Fibroblast of lung (primary cell): Measurements from ENCODE around the gene CUL2. TPM values are rescaled to one million over a fixed set of nuclear protein-coding genes. Genes with fewer than 3 reads are reported as not detected.

Source experiments
- DNase-seq, 2 donors: peaks; one replicate each; pipeline versions ENCODE4 v3.0.0 to v3.0.0-alpha.2; 2010; ENCODE audit warnings: low read depth in 2 of 2
- H2AFZ ChIP-seq: 2 replicates; pipeline ENCODE4 v1.5.1; 2012; ENCODE audit warnings: low read length, control low read depth, inconsistent platforms
- H3K27ac ChIP-seq: 2 replicates; pipeline ENCODE4 v1.5.1; 2011; ENCODE audit warnings: low read length, control low read depth; ENCODE audit not compliant: insufficient read depth
- H3K27me3 ChIP-seq: 2 replicates; pipeline ENCODE4 v1.5.1; 2011; ENCODE audit warnings: mild to moderate bottlenecking, low read length; ENCODE audit not compliant: control insufficient read depth, insufficient read depth
- H3K36me3 ChIP-seq: 2 replicates; pipeline ENCODE4 v1.5.1; 2011; ENCODE audit warnings: low read length; ENCODE audit not compliant: control insufficient read depth, insufficient read depth
- H3K4me1 ChIP-seq: 2 replicates; pipeline ENCODE4 v1.5.1; 2011; ENCODE audit warnings: low read length; ENCODE audit not compliant: control insufficient read depth, insufficient read depth; ENCODE audit errors: extremely low read depth
- H3K4me2 ChIP-seq: 2 replicates; pipeline ENCODE4 v1.5.1; 2011; ENCODE audit warnings: low read length, control low read depth; ENCODE audit not compliant: insufficient read depth; ENCODE audit errors: extremely low read depth
- H3K4me3 ChIP-seq, 4 experiments: fragments of 200-600 bp in 1 of 4; sonication (generic) in 1 of 4; replicated peaks in 1 of 4; 2 replicates each; pipeline ENCODE4 v1.5.1; 2011 to 2016; ENCODE audit warnings: low read length in 4 of 4, low read depth in 3 of 4, mild to moderate bottlenecking in 3 of 4, control low read depth in 2 of 4, inconsistent platforms in 1 of 4, mixed read lengths in 1 of 4; ENCODE audit not compliant: insufficient read depth in 1 of 4; ENCODE audit errors: control extremely low read depth in 1 of 4
- H3K79me2 ChIP-seq: 2 replicates; pipeline ENCODE4 v1.5.1; 2012; ENCODE audit warnings: mild to moderate bottlenecking, low read length, inconsistent platforms; ENCODE audit not compliant: control insufficient read depth, insufficient read depth
- H3K9ac ChIP-seq: 2 replicates; pipeline ENCODE4 v1.5.1; 2011; ENCODE audit warnings: mild to moderate bottlenecking, low read length, control low read depth; ENCODE audit not compliant: insufficient read depth
- H3K9me3 ChIP-seq: 2 replicates; pipeline ENCODE4 v1.5.1; 2012; ENCODE audit warnings: low read depth, low read length; ENCODE audit not compliant: control insufficient read depth, insufficient read depth
- H4K20me1 ChIP-seq: 2 replicates; pipeline ENCODE4 v1.5.1; 2011; ENCODE audit warnings: low read length; ENCODE audit not compliant: control insufficient read depth, insufficient read depth; ENCODE audit errors: extremely low read depth
- EZH2 ChIP-seq: IDR thresholded peaks from 2 replicates; pipeline ENCODE4 v1.5.1; 2012; ENCODE audit warnings: low read length, control low read depth, mild to moderate bottlenecking; ENCODE audit errors: missing control alignments
- polyA plus RNA-seq, 2 donors: library from polyadenylated mRNA; depleted of rRNA in 1 of 2; stranded (reverse) in 1 of 2; unstranded in 1 of 2; fragments of >200 nt; gene quantifications; 2 replicates each; pipeline ENCODE4 v1.2.1, GENCODE V29; 2011 to 2012; ENCODE audit warnings: missing spikeins in 1 of 2
- total RNA-seq: library from RNA; depleted of rRNA; stranded (reverse); fragments of >200 nt; gene quantifications from 2 replicates; pipeline ENCODE4 v1.2.1, GENCODE V29; 2014
- TF ChIP-seq, protein P1 (sequence below), 2 donors: IDR thresholded peaks in 1 of 2; conservative IDR thresholded peaks in 1 of 2; 1 replicate in 1 of 2; 2 replicates in 1 of 2; pipeline ENCODE4 v1.5.1; 2011 to 2012; ENCODE audit warnings: low read length in 2 of 2, control low read depth in 1 of 2, inconsistent platforms in 1 of 2, low read depth in 1 of 2, mild to moderate bottlenecking in 1 of 2

CUL2 gene
- total and polyA plus RNA-seq, 2 donors (not counting 1 experiment from before 2014, with no cell fraction given): 22.8 to 36.0 TPM

GRCh38 chr10:34964166-34964800 is 125.9 kb downstream of the CUL2 start:
- DNase-seq: no peak
- H4K20me1 ChIP-seq: no peaks in the 10 kb centered on the region
- H2AFZ ChIP-seq: no peak overlapping the region
- no peak overlapping the region for H3K27ac ChIP-seq
- H3K4me1 ChIP-seq: peaks cover 3% of the 10 kb centered on the region
- H3K4me3 ChIP-seq: no peak overlapping the region
- H3K79me2 ChIP-seq: no peaks in the 10 kb centered on the region
- H3K9ac ChIP-seq: no peak overlapping the region
- no peak overlapping the region for H3K4me2 ChIP-seq
- H3K27me3 ChIP-seq: no peaks in the 10 kb centered on the region
- no peaks in the 10 kb centered on the region for H3K36me3 ChIP-seq
- H3K9me3 ChIP-seq: no peaks in the 10 kb centered on the region
- TF ChIP-seq, protein P1, sequence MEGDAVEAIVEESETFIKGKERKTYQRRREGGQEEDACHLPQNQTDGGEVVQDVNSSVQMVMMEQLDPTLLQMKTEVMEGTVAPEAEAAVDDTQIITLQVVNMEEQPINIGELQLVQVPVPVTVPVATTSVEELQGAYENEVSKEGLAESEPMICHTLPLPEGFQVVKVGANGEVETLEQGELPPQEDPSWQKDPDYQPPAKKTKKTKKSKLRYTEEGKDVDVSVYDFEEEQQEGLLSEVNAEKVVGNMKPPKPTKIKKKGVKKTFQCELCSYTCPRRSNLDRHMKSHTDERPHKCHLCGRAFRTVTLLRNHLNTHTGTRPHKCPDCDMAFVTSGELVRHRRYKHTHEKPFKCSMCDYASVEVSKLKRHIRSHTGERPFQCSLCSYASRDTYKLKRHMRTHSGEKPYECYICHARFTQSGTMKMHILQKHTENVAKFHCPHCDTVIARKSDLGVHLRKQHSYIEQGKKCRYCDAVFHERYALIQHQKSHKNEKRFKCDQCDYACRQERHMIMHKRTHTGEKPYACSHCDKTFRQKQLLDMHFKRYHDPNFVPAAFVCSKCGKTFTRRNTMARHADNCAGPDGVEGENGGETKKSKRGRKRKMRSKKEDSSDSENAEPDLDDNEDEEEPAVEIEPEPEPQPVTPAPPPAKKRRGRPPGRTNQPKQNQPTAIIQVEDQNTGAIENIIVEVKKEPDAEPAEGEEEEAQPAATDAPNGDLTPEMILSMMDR (conservative IDR thresholded peaks at IDR 0.05 in 1 of 2, IDR thresholded peaks at IDR 0.05 in 1 of 2; ENCODE audit: low read depth in 1 of 2, low read length in 2 of 2): no peak
- no peak for TF ChIP-seq EZH2

GRCh38 chr10:34962866-34963265 is 127.3 kb downstream of the CUL2 start:
- TF ChIP-seq, protein P1 (conservative IDR thresholded peaks at IDR 0.05 in 1 of 2, IDR thresholded peaks at IDR 0.05 in 1 of 2; ENCODE audit: low read depth in 1 of 2, low read length in 2 of 2): no peak
- no peak for TF ChIP-seq EZH2
- no peak overlapping the region for H3K9ac ChIP-seq
- peaks cover 3% of the 10 kb centered on the region for H3K4me1 ChIP-seq
- H3K4me3 ChIP-seq: no peak overlapping the region
- peak in 1 of 2 donors; percentile 60 for DNase-seq
- H4K20me1 ChIP-seq: no peaks in the 10 kb centered on the region
- no peak overlapping the region for H2AFZ ChIP-seq
- H3K79me2 ChIP-seq: no peaks in the 10 kb centered on the region
- H3K9me3 ChIP-seq: no peaks in the 10 kb centered on the region
- H3K4me2 ChIP-seq: no peak overlapping the region
- H3K27me3 ChIP-seq: no peaks in the 10 kb centered on the region
- H3K36me3 ChIP-seq: no peaks in the 10 kb centered on the region
- H3K27ac ChIP-seq: no peak overlapping the region

DNA sequence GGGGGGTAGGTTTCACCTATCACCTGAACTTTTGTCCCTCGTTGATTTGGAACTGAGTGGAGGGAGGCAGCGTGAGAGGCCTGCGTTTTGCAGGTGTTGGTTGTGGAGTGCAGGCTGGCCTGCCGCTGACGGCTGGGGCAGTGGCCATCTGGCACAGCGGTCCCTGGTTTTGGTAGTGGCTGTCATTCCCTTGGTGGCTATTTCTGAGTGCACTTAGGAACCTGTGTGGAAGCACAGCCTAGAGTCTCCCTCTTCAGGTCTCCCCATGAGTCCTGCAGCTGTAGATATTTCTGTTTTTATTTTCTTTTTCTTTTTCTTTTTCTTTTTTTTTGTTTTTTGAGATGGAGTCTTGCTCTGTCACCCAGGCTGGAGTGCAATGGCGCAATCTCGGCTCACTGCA is 129.2 kb downstream of the CUL2 start:
- H3K79me2 ChIP-seq: no peaks in the 10 kb centered on the region
- H3K4me2 ChIP-seq: no peak overlapping the region
- H4K20me1 ChIP-seq: no peaks in the 10 kb centered on the region
- H3K9me3 ChIP-seq: no peaks in the 10 kb centered on the region
- no peaks in the 10 kb centered on the region for H3K4me1 ChIP-seq
- no peaks in the 10 kb centered on the region for H3K36me3 ChIP-seq
- DNase-seq: peak in 1 of 2 donors; percentile 53
- H2AFZ ChIP-seq: no peak overlapping the region
- no peak overlapping the region for H3K9ac ChIP-seq
- no peaks in the 10 kb centered on the region for H3K27me3 ChIP-seq
- TF ChIP-seq EZH2: no peak
- TF ChIP-seq, protein P1 (conservative IDR thresholded peaks at IDR 0.05 in 1 of 2, IDR thresholded peaks at IDR 0.05 in 1 of 2; ENCODE audit: low read depth in 1 of 2, low read length in 2 of 2): peak; percentile 17 to 38
- no peak overlapping the region for H3K27ac ChIP-seq
- H3K4me3 ChIP-seq: no peak overlapping the region
